ENCODE measurements around the gene TRAF2.

Gene TRAF2

DNA sequence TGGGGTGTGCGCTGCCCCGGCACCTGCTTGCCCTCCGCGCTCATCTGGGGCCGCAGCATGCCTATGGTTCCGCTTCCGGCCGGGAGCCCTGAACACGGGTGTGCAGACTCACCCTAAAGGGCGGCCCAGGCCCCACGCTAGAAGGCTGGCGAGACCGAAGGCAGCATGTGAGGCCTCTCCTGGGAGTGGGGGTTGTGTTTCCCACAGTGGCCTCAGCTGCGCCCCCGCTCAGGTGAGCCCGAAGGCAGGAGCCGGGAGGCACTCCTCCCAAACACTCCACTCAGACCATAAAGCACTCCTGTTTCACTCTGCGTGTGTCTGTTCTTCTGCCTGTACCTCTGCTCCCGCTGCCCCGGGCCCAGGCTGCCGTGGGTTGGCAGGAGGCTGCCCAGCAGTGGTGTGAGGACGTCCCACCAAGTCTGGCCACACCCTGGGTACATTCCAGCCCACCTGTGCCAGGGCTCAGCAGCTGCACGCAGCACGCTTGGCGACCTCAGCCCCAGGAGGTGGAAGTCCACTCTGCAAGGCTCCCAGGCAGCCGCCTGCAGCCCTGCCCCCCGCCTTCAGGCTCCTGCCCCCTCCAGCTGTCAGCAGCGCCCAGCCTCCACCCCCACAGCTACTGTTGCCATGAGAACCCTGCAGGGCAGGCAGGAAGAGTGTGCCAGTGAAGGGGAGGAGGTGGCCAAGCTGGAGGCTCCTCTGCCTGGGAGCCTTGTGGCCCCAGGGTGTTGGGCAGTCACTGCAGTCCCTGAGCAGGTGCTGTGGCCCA, 45.3 kb upstream of the TRAF2 start:
- no peak for TF ChIP-seq ZFX (IDR thresholded peaks at IDR 0.05; ENCODE audit: borderline replicate concordance)
- TF ChIP-seq, protein P1, sequence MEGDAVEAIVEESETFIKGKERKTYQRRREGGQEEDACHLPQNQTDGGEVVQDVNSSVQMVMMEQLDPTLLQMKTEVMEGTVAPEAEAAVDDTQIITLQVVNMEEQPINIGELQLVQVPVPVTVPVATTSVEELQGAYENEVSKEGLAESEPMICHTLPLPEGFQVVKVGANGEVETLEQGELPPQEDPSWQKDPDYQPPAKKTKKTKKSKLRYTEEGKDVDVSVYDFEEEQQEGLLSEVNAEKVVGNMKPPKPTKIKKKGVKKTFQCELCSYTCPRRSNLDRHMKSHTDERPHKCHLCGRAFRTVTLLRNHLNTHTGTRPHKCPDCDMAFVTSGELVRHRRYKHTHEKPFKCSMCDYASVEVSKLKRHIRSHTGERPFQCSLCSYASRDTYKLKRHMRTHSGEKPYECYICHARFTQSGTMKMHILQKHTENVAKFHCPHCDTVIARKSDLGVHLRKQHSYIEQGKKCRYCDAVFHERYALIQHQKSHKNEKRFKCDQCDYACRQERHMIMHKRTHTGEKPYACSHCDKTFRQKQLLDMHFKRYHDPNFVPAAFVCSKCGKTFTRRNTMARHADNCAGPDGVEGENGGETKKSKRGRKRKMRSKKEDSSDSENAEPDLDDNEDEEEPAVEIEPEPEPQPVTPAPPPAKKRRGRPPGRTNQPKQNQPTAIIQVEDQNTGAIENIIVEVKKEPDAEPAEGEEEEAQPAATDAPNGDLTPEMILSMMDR (IDR thresholded peaks at IDR 0.05): no peak
- H3K27ac ChIP-seq: peak overlapping the region; percentile 90

DNA sequence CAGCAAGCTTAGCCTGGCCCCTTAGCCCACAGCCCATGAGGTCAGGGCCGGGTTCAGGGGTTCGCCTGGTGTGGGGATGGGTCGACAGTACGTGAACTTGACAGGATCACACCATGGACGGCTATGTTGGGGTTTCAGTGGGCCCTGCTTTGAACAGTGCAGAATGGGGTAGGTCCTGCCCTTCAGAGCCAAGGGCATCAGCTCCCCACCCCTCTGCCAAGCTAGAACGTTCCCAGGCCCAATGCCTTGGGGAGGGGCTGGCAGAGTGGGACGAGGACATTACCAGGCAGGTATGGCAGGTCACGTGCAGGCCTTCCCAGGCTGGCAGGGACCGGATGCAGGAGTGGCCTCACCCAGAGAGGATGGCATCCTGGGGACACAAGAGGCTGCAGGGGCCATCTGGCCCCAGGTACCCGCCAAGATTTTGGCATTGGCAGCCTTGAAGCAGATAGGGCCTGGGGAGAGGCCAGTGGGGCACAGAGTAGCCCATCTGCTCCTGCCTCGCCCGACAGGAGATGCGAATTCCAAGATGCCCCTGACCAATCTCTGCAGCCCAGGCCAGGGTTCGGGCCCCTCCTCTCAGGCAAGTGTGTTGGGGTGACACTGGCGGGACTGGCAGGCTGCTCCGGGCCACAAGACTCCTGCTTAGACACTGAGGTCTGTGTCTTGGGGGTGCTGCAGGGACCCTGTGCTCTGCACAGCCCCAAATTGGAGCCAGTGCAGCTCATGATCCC, 44.5 kb upstream of the TRAF2 start:
- peak overlapping the region; percentile 90 for H3K27ac ChIP-seq

DNA sequence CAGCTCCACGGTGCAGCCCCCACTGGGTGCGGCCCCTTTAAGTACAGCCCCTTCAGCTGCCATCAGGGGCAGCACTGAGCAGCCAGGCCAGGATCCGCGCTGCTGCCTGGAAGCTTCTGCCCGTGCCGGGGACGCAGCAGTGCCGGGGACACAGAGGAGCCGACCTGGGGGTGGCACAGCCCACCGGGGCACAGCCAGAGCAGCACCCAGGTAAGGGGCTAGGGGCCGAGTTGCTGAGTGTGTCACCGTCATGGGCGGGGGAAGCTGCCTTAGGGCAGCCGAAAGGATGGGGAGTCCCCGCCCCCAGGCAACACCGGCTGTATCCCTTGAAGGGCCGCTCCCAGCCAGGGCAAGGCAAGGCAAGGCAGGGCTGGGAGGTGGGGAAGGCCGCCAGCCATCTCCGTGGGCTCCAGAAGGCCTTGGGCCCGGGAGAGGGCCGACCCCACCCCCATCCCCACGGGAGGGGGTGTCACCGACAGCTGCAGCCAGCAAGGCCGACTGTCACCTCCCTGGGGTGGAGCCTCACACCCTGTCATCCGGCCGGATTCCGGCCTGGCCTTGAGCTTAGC, 43.9 kb upstream of the TRAF2 start, which contains the start of gene AJM1:
AJM1 (plus strand) TSS at position 99 of the 569 bp plus-strand sequence. CDS start 1,937 bp downstream, outside the sequence.
- TF ChIP-seq, protein P1 (IDR thresholded peaks at IDR 0.05): peak; percentile 79
- peak within 1 kb of the TSS; percentile 90 for H3K27ac ChIP-seq

DNA sequence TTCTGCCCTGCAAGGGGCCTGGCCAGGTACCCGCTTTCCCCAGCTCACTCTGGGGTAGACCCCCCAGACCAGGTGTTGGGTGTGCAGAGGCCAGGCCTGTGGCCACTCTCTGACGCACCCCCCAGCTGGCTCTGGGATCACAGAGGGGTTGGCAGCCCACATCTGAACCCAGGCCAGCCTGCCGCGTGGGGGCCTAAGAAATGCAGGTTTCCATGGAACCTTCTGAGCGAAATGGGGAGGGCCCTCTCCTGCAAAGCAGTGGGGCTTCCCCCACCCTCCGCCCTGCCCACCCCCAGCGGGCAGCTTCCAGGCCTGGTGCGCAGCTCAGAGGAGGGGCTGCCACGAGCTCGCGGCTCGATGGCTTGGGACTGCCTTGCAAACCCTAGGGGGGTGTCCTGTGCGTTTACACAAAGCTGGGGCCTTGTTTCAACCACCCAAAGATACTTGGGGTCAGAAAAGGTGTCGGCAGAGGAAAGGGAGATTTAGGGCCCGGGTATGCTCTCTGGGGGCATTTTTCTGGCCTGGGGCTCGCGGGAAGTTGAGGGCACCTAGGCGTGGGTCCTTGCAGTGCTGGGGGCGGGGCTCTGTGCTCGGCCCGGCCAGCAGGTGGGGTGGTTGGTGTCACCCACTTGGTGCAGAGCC, 43.0 kb upstream of the TRAF2 start:
- H3K27ac ChIP-seq: peak overlapping the region; percentile 90

DNA sequence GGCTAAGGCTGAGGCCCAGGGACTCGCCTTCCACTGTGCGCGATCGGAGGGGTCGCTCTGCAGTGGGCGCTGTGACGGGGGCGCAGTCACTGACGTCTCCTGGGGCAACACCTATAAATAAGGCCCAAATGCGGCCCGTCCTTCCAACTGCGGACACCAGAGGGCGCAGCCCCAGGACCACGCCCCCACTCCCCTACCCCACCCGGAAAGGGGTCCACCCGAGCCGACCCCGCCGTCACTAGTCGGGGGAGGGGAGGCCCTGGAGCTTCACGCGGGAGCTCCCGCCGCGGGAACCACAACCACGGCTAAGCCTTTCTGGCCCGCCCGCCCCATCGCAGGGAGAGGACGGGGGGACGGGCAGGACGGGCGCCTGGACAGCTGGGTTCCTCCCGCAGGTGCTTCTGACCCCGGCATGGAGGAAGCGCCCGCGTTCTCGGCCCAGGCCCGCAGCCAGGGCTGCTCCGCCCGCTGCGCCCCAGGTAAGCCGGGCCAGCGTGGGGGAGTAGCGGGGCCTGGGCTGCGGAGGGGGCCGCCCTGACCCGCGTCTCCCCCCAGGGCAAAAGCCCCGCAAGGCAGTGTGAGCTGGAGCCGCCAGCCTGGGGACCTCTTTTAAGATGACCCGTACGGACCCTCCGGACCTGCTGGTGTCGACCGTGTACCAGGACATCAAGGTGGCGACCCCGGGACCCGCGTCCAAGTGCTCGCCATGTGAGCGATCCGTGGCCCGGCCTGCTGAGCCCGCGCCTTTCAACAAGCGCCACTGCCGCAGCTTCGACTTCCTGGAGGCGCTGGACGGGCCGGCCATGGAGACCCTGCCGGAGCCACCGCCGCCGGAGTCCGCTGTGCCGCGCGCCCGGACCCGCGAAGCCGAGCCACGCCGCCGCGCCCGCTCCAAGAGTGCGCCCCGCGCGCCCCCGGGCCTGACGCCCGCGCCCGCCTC, 42.2 kb upstream of the TRAF2 start:
- TF ChIP-seq, protein P1 (IDR thresholded peaks at IDR 0.05): peak; percentile 68
- H3K27ac ChIP-seq: peak overlapping the region; percentile 90

DNA sequence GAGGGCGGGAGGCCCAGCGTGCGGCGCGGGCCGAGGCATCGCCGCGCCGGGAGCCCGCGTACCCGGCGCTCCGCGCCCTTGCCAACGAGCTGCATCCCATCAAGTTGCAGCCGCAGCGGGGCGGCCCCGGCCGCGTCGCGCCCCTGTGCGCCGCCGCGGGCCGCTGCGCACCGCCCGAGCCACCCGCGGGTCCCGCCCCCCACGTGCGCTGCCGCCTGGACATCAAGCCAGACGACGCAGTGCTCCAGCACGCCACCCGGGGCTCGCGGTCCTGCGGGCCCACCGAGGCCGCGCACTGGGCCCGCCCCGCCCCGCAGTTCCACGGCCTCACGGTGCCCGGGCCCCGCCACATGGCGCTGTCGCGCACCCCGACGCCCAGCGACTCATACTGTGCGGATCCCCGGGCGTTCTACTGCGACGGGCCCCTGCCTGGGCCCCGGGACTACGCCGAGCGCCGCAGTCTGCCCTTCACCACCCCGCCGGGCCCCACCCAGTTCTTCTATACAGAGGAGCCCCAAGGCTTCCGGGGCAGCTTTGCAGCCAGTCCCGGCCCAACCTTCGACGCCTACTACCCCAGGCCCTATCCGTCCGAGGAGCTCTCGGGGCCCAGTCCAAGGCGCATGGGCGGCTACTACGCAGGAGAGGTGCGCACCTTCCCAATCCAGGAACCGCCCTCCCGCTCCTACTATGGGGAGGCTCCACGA, 41.4 kb upstream of the TRAF2 start:
- peak overlapping the region; percentile 99 for H3K27ac ChIP-seq
- TF ChIP-seq ZFX (IDR thresholded peaks at IDR 0.05; ENCODE audit: borderline replicate concordance): no peak
- TF ChIP-seq, protein P1 (IDR thresholded peaks at IDR 0.05): no peak

DNA sequence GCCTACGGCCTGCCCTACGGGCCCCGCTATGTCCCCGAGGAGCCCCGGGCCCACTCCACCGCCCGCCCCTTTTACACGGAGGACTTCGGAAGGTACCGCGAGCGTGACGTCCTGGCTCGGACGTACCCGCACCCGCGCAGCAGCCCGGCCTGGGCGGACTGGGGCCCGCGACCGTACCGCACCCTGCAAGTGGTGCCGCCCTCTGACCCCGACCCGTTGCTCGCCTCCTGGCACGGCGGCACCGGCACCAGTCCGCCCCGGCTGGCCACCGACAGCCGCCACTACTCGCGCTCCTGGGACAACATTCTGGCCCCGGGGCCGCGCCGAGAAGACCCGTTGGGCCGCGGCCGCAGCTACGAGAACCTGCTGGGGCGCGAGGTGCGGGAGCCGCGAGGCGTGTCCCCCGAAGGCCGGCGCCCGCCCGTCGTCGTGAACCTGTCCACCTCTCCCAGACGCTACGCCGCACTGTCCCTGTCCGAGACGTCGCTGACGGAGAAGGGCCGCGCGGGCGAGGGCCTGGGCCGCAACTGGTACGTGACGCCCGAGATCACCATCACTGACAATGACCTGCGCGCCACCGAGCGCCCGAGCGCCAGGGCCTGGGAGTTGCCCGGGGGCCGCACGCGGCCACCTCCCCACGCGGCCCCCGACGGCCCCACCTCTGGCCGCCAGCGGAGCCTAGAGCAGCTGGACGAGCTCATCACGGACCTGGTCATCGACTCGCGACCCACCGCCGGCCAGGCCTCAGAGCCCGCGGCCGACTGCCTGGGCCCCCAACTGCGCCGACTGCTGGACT, 40.7 kb upstream of the TRAF2 start:
- H3K27ac ChIP-seq: peak overlapping the region; percentile 99
- TF ChIP-seq, protein P1 (IDR thresholded peaks at IDR 0.05): no peak
- TF ChIP-seq ZFX (IDR thresholded peaks at IDR 0.05; ENCODE audit: borderline replicate concordance): no peak
